ENCODE measurements around the gene YEATS2. TPM values are rescaled to one million over a fixed set of nuclear protein-coding genes. Genes with fewer than 3 reads are reported as not detected.

Gene YEATS2
- total RNA-seq, 1 donor from 2014 or later = 68.4 TPM

- DNase-seq (ENCODE audit: low spot score, unreplicated experiment) = no peak
- Mint-ChIP-seq H3K27ac (peak overlapping the region; percentile 11), H3K4me1 (ENCODE audit: low read depth) (no peaks in the 10 kb centered on the region), H3K36me3 (ENCODE audit: insufficient read depth) (peaks cover 35% of the 10 kb centered on the region), H3K27me3 (no peaks in the 10 kb centered on the region), H3K4me3 (ENCODE audit: low read depth) (no peak overlapping the region), H3K9me3 (ENCODE audit: low read depth) (no peaks in the 10 kb centered on the region)
- TF ChIP-seq CTCF (IDR thresholded peaks at IDR 0.05; ENCODE audit: unreplicated experiment) = no peak
Observed at GRCh38 chr3:183789826-183790225, 92.2 kb downstream of the YEATS2 start.

GRCh38 chr3:183790700-183791099 is 93.1 kb downstream of the YEATS2 start:
- H3K27ac Mint-ChIP-seq = no peak overlapping the region
- H3K27me3 Mint-ChIP-seq = no peaks in the 10 kb centered on the region
- H3K4me3 Mint-ChIP-seq (ENCODE audit: low read depth) = no peak overlapping the region
- no peak for TF ChIP-seq CTCF (IDR thresholded peaks at IDR 0.05; ENCODE audit: unreplicated experiment)
- no peaks in the 10 kb centered on the region for H3K4me1 Mint-ChIP-seq (ENCODE audit: low read depth)
- DNase-seq (ENCODE audit: low spot score, unreplicated experiment) = no peak
- H3K9me3 Mint-ChIP-seq (ENCODE audit: low read depth) = no peaks in the 10 kb centered on the region
- H3K36me3 Mint-ChIP-seq (ENCODE audit: insufficient read depth) = peaks cover 35% of the 10 kb centered on the region

- Mint-ChIP-seq H3K27me3 (no peaks in the 10 kb centered on the region), H3K4me3 (ENCODE audit: low read depth) (no peak overlapping the region), H3K36me3 (ENCODE audit: insufficient read depth) (peaks cover 29% of the 10 kb centered on the region), H3K4me1 (ENCODE audit: low read depth) (no peaks in the 10 kb centered on the region), H3K27ac (no peak overlapping the region), H3K9me3 (ENCODE audit: low read depth) (no peaks in the 10 kb centered on the region)
- TF ChIP-seq CTCF (IDR thresholded peaks at IDR 0.05; ENCODE audit: unreplicated experiment) = no peak
- no peak for DNase-seq (ENCODE audit: low spot score, unreplicated experiment)
Observed at GRCh38 chr3:183792976-183793375, 95.4 kb downstream of the YEATS2 start.

GRCh38 chr3:183794452-183794851 is 96.9 kb downstream of the YEATS2 start:
- Mint-ChIP-seq H3K9me3 (ENCODE audit: low read depth) (no peaks in the 10 kb centered on the region), H3K36me3 (ENCODE audit: insufficient read depth) (peaks cover 37% of the 10 kb centered on the region), H3K4me3 (ENCODE audit: low read depth) (no peak overlapping the region), H3K27ac (peak overlapping the region; percentile 55), H3K27me3 (no peaks in the 10 kb centered on the region), H3K4me1 (ENCODE audit: low read depth) (no peaks in the 10 kb centered on the region)
- TF ChIP-seq CTCF (IDR thresholded peaks at IDR 0.05; ENCODE audit: unreplicated experiment) = no peak
- no peak for DNase-seq (ENCODE audit: low spot score, unreplicated experiment)

- Mint-ChIP-seq H3K27ac (no peak overlapping the region), H3K9me3 (ENCODE audit: low read depth) (no peaks in the 10 kb centered on the region), H3K36me3 (ENCODE audit: insufficient read depth) (peaks cover 30% of the 10 kb centered on the region), H3K27me3 (no peaks in the 10 kb centered on the region), H3K4me1 (ENCODE audit: low read depth) (no peaks in the 10 kb centered on the region), H3K4me3 (ENCODE audit: low read depth) (no peak overlapping the region)
- TF ChIP-seq CTCF (IDR thresholded peaks at IDR 0.05; ENCODE audit: unreplicated experiment) = no peak
- DNase-seq (ENCODE audit: low spot score, unreplicated experiment) = no peak
Observed at GRCh38 chr3:183796372-183796771, 98.8 kb downstream of the YEATS2 start.

Measured in progenitor cell of endocrine pancreas (in vitro differentiated cells).